ENCODE measurements around the gene SLC16A13. TPM values are rescaled to one million over a fixed set of nuclear protein-coding genes. Genes with fewer than 3 reads are reported as not detected.
A peak's percentile ranks its signal among the peaks of the same experiment; 100 is the strongest.

Gene SLC16A13
- total and polyA plus RNA-seq, 7 donors: 0.17 to 1.5 (median 0.57) TPM

GRCh38 chr17:6997171-6997570 lies 38.6 kb upstream of the SLC16A13 start:
- no peak overlapping the region for H3K4me3 ChIP-seq
- WGBS, 3 donors: 82 to 87% (median 85%) methylated on average over 8 of the region's 8 CpGs
- no peak for ATAC-seq
- TF ChIP-seq, protein P1, sequence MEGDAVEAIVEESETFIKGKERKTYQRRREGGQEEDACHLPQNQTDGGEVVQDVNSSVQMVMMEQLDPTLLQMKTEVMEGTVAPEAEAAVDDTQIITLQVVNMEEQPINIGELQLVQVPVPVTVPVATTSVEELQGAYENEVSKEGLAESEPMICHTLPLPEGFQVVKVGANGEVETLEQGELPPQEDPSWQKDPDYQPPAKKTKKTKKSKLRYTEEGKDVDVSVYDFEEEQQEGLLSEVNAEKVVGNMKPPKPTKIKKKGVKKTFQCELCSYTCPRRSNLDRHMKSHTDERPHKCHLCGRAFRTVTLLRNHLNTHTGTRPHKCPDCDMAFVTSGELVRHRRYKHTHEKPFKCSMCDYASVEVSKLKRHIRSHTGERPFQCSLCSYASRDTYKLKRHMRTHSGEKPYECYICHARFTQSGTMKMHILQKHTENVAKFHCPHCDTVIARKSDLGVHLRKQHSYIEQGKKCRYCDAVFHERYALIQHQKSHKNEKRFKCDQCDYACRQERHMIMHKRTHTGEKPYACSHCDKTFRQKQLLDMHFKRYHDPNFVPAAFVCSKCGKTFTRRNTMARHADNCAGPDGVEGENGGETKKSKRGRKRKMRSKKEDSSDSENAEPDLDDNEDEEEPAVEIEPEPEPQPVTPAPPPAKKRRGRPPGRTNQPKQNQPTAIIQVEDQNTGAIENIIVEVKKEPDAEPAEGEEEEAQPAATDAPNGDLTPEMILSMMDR (IDR thresholded peaks at IDR 0.05): no peak
- H3K36me3 ChIP-seq (ENCODE audit: insufficient read depth in 1 of 2, low read depth in 1 of 2): peaks cover 3 to 36% of the 10 kb centered on the region in 2 donors
- no peak for DNase-seq
- intact Hi-C loops (cut with DNase I): no loop called here
- peaks cover 0 to 4% (median 0%) of the 10 kb centered on the region in 3 donors for H3K27me3 ChIP-seq (ENCODE audit: insufficient read depth in 3 of 3, low read length in 2 of 3)
- no peaks in the 10 kb centered on the region for H3K4me1 ChIP-seq
- H3K27ac ChIP-seq: no peak overlapping the region
- no peaks in the 10 kb centered on the region for H3K9me3 ChIP-seq

GRCh38 chr17:6998855-6999508 lies 36.8 kb upstream of the SLC16A13 start:
- Histone ChIP-seq H3K9me3 (no peaks in the 10 kb centered on the region), H3K27me3 (ENCODE audit: insufficient read depth in 3 of 3, low read length in 2 of 3) (peaks cover 0 to 4% (median 0%) of the 10 kb centered on the region in 3 donors), H3K36me3 (ENCODE audit: insufficient read depth in 1 of 2, low read depth in 1 of 2) (peaks cover 5 to 50% of the 10 kb centered on the region in 2 donors), H3K4me3 (no peak overlapping the region), H3K4me1 (no peaks in the 10 kb centered on the region), H3K27ac (no peak overlapping the region)
- DNase-seq (no peak), ATAC-seq (no peak)
- WGBS, 3 donors: 77 to 79% (median 78%) methylated on average over 11 of the region's 11 CpGs
- intact Hi-C loops (cut with DNase I): loop anchor here in 1 of 2 donors (2.0 kb wide), 1 partner anchor 42 kb away; no protein-coding TSS in a partner anchor
- TF ChIP-seq, protein P1 (IDR thresholded peaks at IDR 0.05): no peak

DNA sequence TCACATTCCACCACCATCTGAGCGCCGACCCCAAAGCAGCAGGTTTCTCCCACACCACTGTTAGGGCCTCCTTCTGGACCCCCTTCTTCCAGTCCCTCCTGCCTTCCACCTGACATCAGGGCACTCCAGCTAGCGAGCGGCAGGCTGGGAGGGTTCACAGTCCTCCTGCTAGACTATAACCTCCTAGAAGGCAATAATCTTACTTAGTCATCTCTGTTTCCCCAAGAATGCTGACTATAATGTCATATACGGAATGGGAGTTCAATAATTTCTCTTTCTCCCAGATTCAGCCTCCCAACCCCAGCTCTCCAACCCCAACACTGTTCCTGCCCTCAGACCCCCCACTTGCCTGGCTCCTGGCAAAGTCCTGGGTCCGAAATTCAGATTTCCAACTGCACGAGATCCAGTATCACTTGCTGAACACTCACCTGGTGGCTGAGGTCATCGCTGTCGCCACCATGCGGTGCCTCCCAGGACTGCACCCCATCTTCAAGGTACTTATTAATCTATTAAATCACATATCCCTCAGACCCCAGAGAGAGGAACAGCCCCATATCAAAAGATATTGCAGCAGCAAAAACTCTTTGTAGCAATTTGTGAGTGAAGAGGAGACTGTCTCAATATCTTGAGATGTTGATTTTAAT lies 34.4 kb upstream of the SLC16A13 start:
- intact Hi-C loops (cut with DNase I): loop anchor here (5.0 to 10.0 kb wide), 4 partner anchors 89 to 337 kb away; no protein-coding TSS in a partner anchor
- Histone ChIP-seq H3K4me1 (no peaks in the 10 kb centered on the region), H3K27me3 (ENCODE audit: insufficient read depth in 3 of 3, low read length in 2 of 3) (no peaks in the 10 kb centered on the region), H3K4me3 (no peak overlapping the region), H3K36me3 (ENCODE audit: insufficient read depth in 1 of 2, low read depth in 1 of 2) (peaks cover 5 to 50% of the 10 kb centered on the region in 2 donors), H3K9me3 (no peaks in the 10 kb centered on the region), H3K27ac (no peak overlapping the region)
- ATAC-seq (no peak), DNase-seq (no peak)
- whole genome bisulfite sequencing, 3 donors: 69 to 75% (median 73%) methylated on average over 10 of the region's 10 CpGs
- TF ChIP-seq, protein P1 (IDR thresholded peaks at IDR 0.05): peak; percentile 35

DNA sequence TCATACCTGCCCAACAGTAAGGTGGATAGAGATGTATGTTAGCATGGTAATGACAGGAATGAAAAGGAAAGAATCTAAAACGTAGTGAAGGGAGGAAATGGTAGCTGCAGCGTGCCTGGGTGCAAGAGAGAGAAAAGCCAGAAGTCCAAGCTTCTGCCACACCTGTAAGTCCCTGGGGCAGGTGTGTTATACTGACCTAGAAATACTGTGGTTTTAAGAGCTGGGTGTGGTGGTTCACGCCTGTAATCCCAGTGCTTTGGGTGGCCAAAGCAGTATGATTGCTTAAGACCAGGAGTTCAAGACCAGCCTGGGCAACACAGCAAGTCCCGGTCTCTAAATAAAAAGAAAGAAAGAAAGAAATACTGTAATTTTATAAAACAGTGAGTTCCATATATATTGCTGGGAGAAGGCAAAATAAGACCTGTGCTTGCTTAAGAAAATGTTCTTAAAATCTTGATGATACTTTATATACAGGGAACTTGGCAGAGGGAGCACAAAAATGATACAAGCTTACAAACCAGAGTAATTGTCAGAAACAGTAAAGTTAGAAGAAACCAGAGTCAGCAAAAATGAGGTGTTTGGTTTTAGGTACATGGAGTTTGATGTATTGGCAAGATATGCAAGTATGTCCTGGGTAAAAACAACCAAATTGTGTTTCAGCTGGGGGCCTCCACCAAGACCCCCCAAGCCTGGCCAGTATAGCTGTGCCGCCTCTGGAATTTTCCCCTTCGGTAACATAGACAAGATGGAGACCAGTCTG lies 33.3 kb upstream of the SLC16A13 start:
- ATAC-seq (no peak), DNase-seq (no peak)
- Histone ChIP-seq H3K4me3 (no peak overlapping the region), H3K27ac (no peak overlapping the region), H3K27me3 (ENCODE audit: insufficient read depth in 3 of 3, low read length in 2 of 3) (no peaks in the 10 kb centered on the region), H3K4me1 (no peaks in the 10 kb centered on the region), H3K9me3 (no peaks in the 10 kb centered on the region), H3K36me3 (ENCODE audit: insufficient read depth in 1 of 2, low read depth in 1 of 2) (peaks cover 5 to 50% of the 10 kb centered on the region in 2 donors)
- TF ChIP-seq, protein P1 (IDR thresholded peaks at IDR 0.05): no peak
- intact Hi-C loops (cut with DNase I): loop anchor here (5.0 to 10.0 kb wide), 4 partner anchors 90 to 338 kb away; no protein-coding TSS in a partner anchor
- 92 to 94% (median 93%) methylated on average over 6 of the region's 6 CpGs for WGBS, 3 donors

Measured in psoas muscle (tissue), 8 donors.